Stomach (tissue), 9 donors: ENCODE data around the gene CLEC18A. TPM values are rescaled to one million over a fixed set of nuclear protein-coding genes. Genes with fewer than 3 reads are reported as not detected.
A peak's percentile ranks its signal among the peaks of the same experiment; 100 is the strongest.

Experiments used
- DNase-seq, 2 donors: peaks; one replicate each; pipeline versions ENCODE4 v3.0.0 to v3.0.0-alpha.2; 2013 to 2019
- H3K27ac ChIP-seq, 5 donors: fragments of 200-600 bp in 4 of 5; sonication (generic) in 4 of 5; one replicate each; pipeline ENCODE4 v1.5.1; 2013 to 2019; ENCODE audit warnings: mild to moderate bottlenecking in 1 of 5, moderate library complexity in 1 of 5
- H3K27me3 ChIP-seq, 3 donors: fragments of 200-600 bp; sonication (generic); one replicate each; pipeline ENCODE4 v1.5.1; 2017 to 2019; ENCODE audit warnings: mixed run types in 1 of 3
- H3K36me3 ChIP-seq, 4 donors: fragments of 200-600 bp; sonication (generic); 1 replicate in 3 of 4; 2 replicates in 1 of 4; pipeline ENCODE4 v1.5.1; 2016 to 2019
- H3K4me1 ChIP-seq, 4 donors: fragments of 200-600 bp; sonication (generic); one replicate each; pipeline ENCODE4 v1.5.1; 2016 to 2019
- H3K4me3 ChIP-seq, 4 donors: fragments of 200-600 bp; sonication (generic) in 3 of 4; one replicate each; pipeline ENCODE4 v1.5.1; 2016 to 2019; ENCODE audit warnings: mild to moderate bottlenecking in 1 of 4
- H3K9me3 ChIP-seq, 4 donors: fragments of 200-600 bp; sonication (generic); one replicate each; pipeline ENCODE4 v1.5.1; 2016 to 2019
- CTCF ChIP-seq, 7 experiments: fragments of 450-650 bp in 4 of 7; fragments of 200-600 bp in 3 of 7; sonication (generic) in 3 of 7; IDR thresholded peaks; one replicate each; pipeline ENCODE4 v1.5.1; 2016 to 2019; ENCODE audit warnings: antibody characterized with exemption in 7 of 7, control low read depth in 2 of 7, mild to moderate bottlenecking in 1 of 7
- EP300 ChIP-seq: sonication (generic); formaldehyde crosslinking; IDR thresholded peaks from one replicate; pipeline ENCODE4 v1.6.1; 2017; ENCODE audit warnings: antibody characterized with exemption
- POLR2A ChIP-seq, 4 donors: fragments of 450-650 bp; IDR thresholded peaks; one replicate each; pipeline ENCODE4 v1.6.1; 2016; ENCODE audit warnings: antibody characterized with exemption in 4 of 4, control low read depth in 2 of 4, mild to moderate bottlenecking in 1 of 4, moderate library complexity in 1 of 4
- POLR2AphosphoS5 ChIP-seq, 3 donors: sonication (generic); formaldehyde crosslinking; IDR thresholded peaks; one replicate each; pipeline ENCODE4 v1.6.1; 2016; ENCODE audit warnings: antibody characterized with exemption in 3 of 3
- whole genome bisulfite sequencing, 5 donors: extraction: QIAGEN DNeasy Blood & Tissue Kit in 3 of 5; methylation state at CpG; one replicate each; pipeline versions ENCODE4 v1.1.5 to v1.1.7; 2013 to 2018; 5-methylcytosine and 5-hydroxymethylcytosine counted together
- intact Hi-C: fragments of 100-400 bp; cut with DNase I; formaldehyde crosslinking; loops from one replicate; pipeline ENCODE4 v1.15.1; 2023; ENCODE audit warnings: low total_unique reads
- polyA plus RNA-seq, 3 donors: library from polyadenylated mRNA; stranded (reverse); fragments of 200-250 nt; gene quantifications; one replicate each; pipeline ENCODE4 v1.2.3, GENCODE V29; 2013
- total RNA-seq, 5 donors: library from RNA; depleted of rRNA; stranded (reverse); fragments of >200 nt; gene quantifications; one replicate each; pipeline versions ENCODE4 v1.1.0 to v1.2.3, GENCODE V29; 2014 to 2016
- donor health status: healthy with polysubstance abuse.
- donor health status: Bipolar disorder and iron deficiency.
- donor health status: healthy.

Gene CLEC18A
- total and polyA plus RNA-seq, 8 donors: 0.31 to 3.6 (median 1.3) TPM; not detected in 1

- Histone ChIP-seq H3K4me1 (peaks cover 0 to 42% (median 20%) of the 10 kb centered on the region in 4 donors), H3K27me3 (no peaks in the 10 kb centered on the region), H3K27ac (peak overlapping the region in 2 of 5 donors; percentile 52 to 72), H3K9me3 (no peaks in the 10 kb centered on the region), H3K4me3 (no peak overlapping the region), H3K36me3 (peaks cover 7 to 65% (median 49%) of the 10 kb centered on the region in 4 donors)
- DNase-seq: no peak
- intact Hi-C loops: no loop called here
- 84 to 92% (median 89%) methylated on average over 8 of the region's 8 CpGs for WGBS, 5 donors
- no peak for TF ChIP-seq EP300
- no peak for TF ChIP-seq POLR2AphosphoS5 (IDR thresholded peaks at IDR 0.05)
- no peak for TF ChIP-seq CTCF (IDR thresholded peaks at IDR 0.05)
- no peak for TF ChIP-seq POLR2A (IDR thresholded peaks at IDR 0.05)
Observed at GRCh38 chr16:69926241-69926640, 24.9 kb upstream of the CLEC18A start.

GRCh38 chr16:69927056-69927757 lies 23.9 kb upstream of the CLEC18A start:
- Histone ChIP-seq H3K4me1 (peaks cover 0 to 42% (median 20%) of the 10 kb centered on the region in 4 donors), H3K27me3 (no peaks in the 10 kb centered on the region), H3K4me3 (no peak overlapping the region), H3K9me3 (no peaks in the 10 kb centered on the region), H3K36me3 (peaks cover 17 to 65% (median 56%) of the 10 kb centered on the region in 4 donors), H3K27ac (peak overlapping the region in 4 of 5 donors; percentile 13 to 72 (median 42))
- intact Hi-C loops: no loop called here
- DNase-seq: peak in 1 of 2 donors; percentile 68
- WGBS, 5 donors: 69 to 78% (median 73%) methylated on average over 10 to 17 of the region's 17 CpGs
- TF ChIP-seq POLR2AphosphoS5 (IDR thresholded peaks at IDR 0.05): no peak
- TF ChIP-seq CTCF (IDR thresholded peaks at IDR 0.05): no peak
- no peak for TF ChIP-seq POLR2A (IDR thresholded peaks at IDR 0.05)
- TF ChIP-seq EP300: no peak

GRCh38 chr16:69928856-69929400 lies 22.2 kb upstream of the CLEC18A start:
- intact Hi-C loops: no loop called here
- Histone ChIP-seq H3K4me1 (peaks cover 0 to 42% (median 20%) of the 10 kb centered on the region in 4 donors), H3K27ac (peak overlapping the region in 2 of 5 donors; percentile 52 to 72), H3K4me3 (no peak overlapping the region), H3K36me3 (peaks cover 27 to 80% (median 73%) of the 10 kb centered on the region in 4 donors), H3K9me3 (no peaks in the 10 kb centered on the region), H3K27me3 (no peaks in the 10 kb centered on the region)
- WGBS, 5 donors: 83 to 89% (median 84%) methylated on average over 10 of the region's 10 CpGs
- DNase-seq: no peak
- no peak for TF ChIP-seq CTCF (IDR thresholded peaks at IDR 0.05)
- TF ChIP-seq EP300: no peak
- TF ChIP-seq POLR2A (IDR thresholded peaks at IDR 0.05): no peak
- no peak for TF ChIP-seq POLR2AphosphoS5 (IDR thresholded peaks at IDR 0.05)

- H3K4me1 ChIP-seq: peaks cover 0 to 42% (median 19%) of the 10 kb centered on the region in 4 donors
- H3K4me3 ChIP-seq: no peak overlapping the region
- H3K27ac ChIP-seq: no peak overlapping the region
- intact Hi-C loops: no loop called here
- no peaks in the 10 kb centered on the region for H3K27me3 ChIP-seq
- peaks cover 33 to 86% (median 79%) of the 10 kb centered on the region in 4 donors for H3K36me3 ChIP-seq
- no peaks in the 10 kb centered on the region for H3K9me3 ChIP-seq
- TF ChIP-seq POLR2A (IDR thresholded peaks at IDR 0.05) (no peak), CTCF (IDR thresholded peaks at IDR 0.05) (no peak), EP300 (no peak), POLR2AphosphoS5 (IDR thresholded peaks at IDR 0.05) (no peak)
- WGBS, 5 donors: 87 to 99% (median 89%) methylated on average over 9 of the region's 9 CpGs
- DNase-seq: no peak
Observed at GRCh38 chr16:69929480-69929879, 21.7 kb upstream of the CLEC18A start.
